Heart right ventricle (tissue), 16 donors: ENCODE results near the gene NTRK2. TPM values are rescaled to one million over a fixed set of nuclear protein-coding genes. Genes with fewer than 3 reads are reported as not detected.

ENCODE experiments used
- ATAC-seq, 8 donors: fragments of 200-7000 bp; cut with Tn5 transposase; one replicate each; pipeline ENCODE4 v1.9.1; 2020; ENCODE audit warnings: mild to moderate bottlenecking in 8 of 8, moderate library complexity in 8 of 8, moderate number of reproducible peaks in 1 of 8
- DNase-seq, 2 donors: peaks; one replicate each; pipeline ENCODE4 v3.0.0-alpha.2; 2020
- H3K27ac ChIP-seq, 10 donors: fragments of 200-600 bp; sonication (generic) in 2 of 10; one replicate each; pipeline versions ENCODE4 v1.5.0 to v1.8.0; 2020 to 2022; ENCODE audit warnings: mild to moderate bottlenecking in 3 of 10
- H3K27me3 ChIP-seq, 7 donors: fragments of 200-600 bp; one replicate each; pipeline ENCODE4 v1.8.0; 2021 to 2022; ENCODE audit warnings: mild to moderate bottlenecking in 2 of 7
- H3K36me3 ChIP-seq, 9 donors: fragments of 200-600 bp; sonication (generic) in 1 of 9; one replicate each; pipeline versions ENCODE4 v1.5.0 to v1.8.0; 2020 to 2022; ENCODE audit warnings: mild to moderate bottlenecking in 2 of 9
- H3K4me1 ChIP-seq, 9 donors: fragments of 200-600 bp; sonication (generic) in 1 of 9; one replicate each; pipeline versions ENCODE4 v1.5.0 to v1.8.0; 2020 to 2022; ENCODE audit warnings: mild to moderate bottlenecking in 4 of 9
- H3K4me3 ChIP-seq, 10 donors: fragments of 200-600 bp; sonication (generic) in 2 of 10; one replicate each; pipeline versions ENCODE4 v1.5.0 to v1.8.0; 2020 to 2022; ENCODE audit warnings: mild to moderate bottlenecking in 7 of 10, moderate library complexity in 2 of 10
- H3K9me3 ChIP-seq, 11 donors: fragments of 200-600 bp in 10 of 11; sonication (generic) in 2 of 11; one replicate each; pipeline versions ENCODE4 v1.5.0 to v1.8.0; 2013 to 2022; ENCODE audit warnings: mild to moderate bottlenecking in 2 of 11, control low read depth in 1 of 11, moderate library complexity in 1 of 11
- WGBS, 2 donors: extraction: QIAGEN DNeasy Blood & Tissue Kit; methylation state at CpG; one replicate each; pipeline ENCODE4 v1.1.7; 2013; ENCODE audit warnings: inconsistent platforms in 1 of 2; 5-methylcytosine and 5-hydroxymethylcytosine counted together
- intact Hi-C, 10 donors: fragments of 100-400 bp; cut with DNase I; formaldehyde crosslinking; loops; one replicate each; pipeline versions ENCODE4 v1.11.1 to v1.14.2; 2022
- polyA plus RNA-seq, 2 donors: library from polyadenylated mRNA; stranded (reverse); fragments of 200-250 nt; gene quantifications; one replicate each; pipeline ENCODE4 v1.2.3, GENCODE V29; 2013
- total RNA-seq, 10 donors: library from RNA; stranded (reverse); fragmentation: NEBNext Ultra II Directional in 3 of 10; extraction: Animal tissue kit (Norgen Biotek cat#: 25700) in 3 of 10; gene quantifications; one replicate each; pipeline versions ENCODE4 v1.2.1 to v1.2.4, GENCODE V29; 2021 to 2023
- TF ChIP-seq, protein P1 (sequence below), 9 donors: fragments of 200-600 bp; sonication (generic) in 2 of 9; IDR thresholded peaks; one replicate each; pipeline versions ENCODE4 v1.5.0 to v1.8.0; 2021 to 2022; ENCODE audit warnings: antibody characterized with exemption in 9 of 9, mild to moderate bottlenecking in 5 of 9, moderate library complexity in 1 of 9
- donor health status: Arrhythmogenic right ventricular cardiomyopathy.
- donor health status: ischemic (EF 13 %, LVEDD 7.1; RV severe dilation, severe dysfunction).
- donor health status: healthy with polysubstance abuse.
- donor health status: DM: no; HTN: yes; CAD: no.
- donor health status: DM: no; HTN: no; CAD: no.
- donor health status: ischemic (EF 25% LVEDD 6.9; RV normal size, moderate dysfunction).
- donor health status: ischemic (EF 25% LVEDD 5.7; RV mildly dilated, moderate dysfunction).
- donor health status: healthy.
- donor health status: DM: yes; HTN: yes; CAD: no.
- donor health status: Ischemic cardiomyopathy.
- donor health status: ischemic (EF 35%, LVEDD 5.7; RV mildly dilated, moderate dysfunction).
- donor health status: nonischemic (EF 11% LVEDD 7.7; RV severe dilation, severe dysfunction).
- donor health status: DM: yes; HTN: yes; CAD: no.
- donor health status: PGD.
- donor health status: ischemic (EF 29% LVEDD 5.4; RV normal size, mild dysfunction).
- donor health status: nonischemic (EF 23%, LVEDD 6.1; RV moderate dilation, normal function).

The NTRK2 gene
- total and polyA plus RNA-seq, 12 donors = 1.8 to 7.7 (median 3.0) TPM

DNA sequence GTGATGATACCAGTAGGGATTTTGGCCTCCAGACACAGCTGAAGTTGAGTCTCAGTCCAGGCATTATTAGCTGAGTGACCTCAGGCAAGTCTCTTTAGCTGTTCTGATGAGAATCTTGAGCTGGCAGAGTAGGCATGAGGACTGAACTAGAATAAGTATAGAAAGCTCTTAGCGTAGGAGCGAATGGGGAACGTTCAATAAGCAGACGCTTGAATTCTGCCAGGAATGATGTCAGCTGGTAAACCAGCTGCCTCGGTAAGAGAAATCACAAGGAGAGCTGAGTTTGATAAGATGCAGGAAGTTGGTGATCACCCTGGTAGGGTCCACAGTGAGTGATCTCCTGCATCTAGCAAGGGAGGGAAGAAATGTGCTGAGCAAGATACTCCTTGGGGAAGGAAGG lies 280.4 kb downstream of the NTRK2 start:
- Histone ChIP-seq H3K9me3 (no peaks in the 10 kb centered on the region), H3K36me3 (no peaks in the 10 kb centered on the region), H3K27ac (no peak overlapping the region), H3K4me3 (no peak overlapping the region), H3K27me3 (no peaks in the 10 kb centered on the region), H3K4me1 (peaks cover 0 to 49% (median 9%) of the 10 kb centered on the region in 9 donors)
- 44 to 51% methylated on average over 5 of the region's 5 CpGs for WGBS, 2 donors
- ATAC-seq = no peak
- no peak for DNase-seq
- intact Hi-C loops = loop anchor here in 9 of 10 donors (5.0 to 10.0 kb wide), 13 partner anchors 95 to 655 kb away; partner anchors contain the start of gene NTRK2 (in 2 of the 9)
- TF ChIP-seq, protein P1, sequence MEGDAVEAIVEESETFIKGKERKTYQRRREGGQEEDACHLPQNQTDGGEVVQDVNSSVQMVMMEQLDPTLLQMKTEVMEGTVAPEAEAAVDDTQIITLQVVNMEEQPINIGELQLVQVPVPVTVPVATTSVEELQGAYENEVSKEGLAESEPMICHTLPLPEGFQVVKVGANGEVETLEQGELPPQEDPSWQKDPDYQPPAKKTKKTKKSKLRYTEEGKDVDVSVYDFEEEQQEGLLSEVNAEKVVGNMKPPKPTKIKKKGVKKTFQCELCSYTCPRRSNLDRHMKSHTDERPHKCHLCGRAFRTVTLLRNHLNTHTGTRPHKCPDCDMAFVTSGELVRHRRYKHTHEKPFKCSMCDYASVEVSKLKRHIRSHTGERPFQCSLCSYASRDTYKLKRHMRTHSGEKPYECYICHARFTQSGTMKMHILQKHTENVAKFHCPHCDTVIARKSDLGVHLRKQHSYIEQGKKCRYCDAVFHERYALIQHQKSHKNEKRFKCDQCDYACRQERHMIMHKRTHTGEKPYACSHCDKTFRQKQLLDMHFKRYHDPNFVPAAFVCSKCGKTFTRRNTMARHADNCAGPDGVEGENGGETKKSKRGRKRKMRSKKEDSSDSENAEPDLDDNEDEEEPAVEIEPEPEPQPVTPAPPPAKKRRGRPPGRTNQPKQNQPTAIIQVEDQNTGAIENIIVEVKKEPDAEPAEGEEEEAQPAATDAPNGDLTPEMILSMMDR (IDR thresholded peaks at IDR 0.05) = no peak

DNA sequence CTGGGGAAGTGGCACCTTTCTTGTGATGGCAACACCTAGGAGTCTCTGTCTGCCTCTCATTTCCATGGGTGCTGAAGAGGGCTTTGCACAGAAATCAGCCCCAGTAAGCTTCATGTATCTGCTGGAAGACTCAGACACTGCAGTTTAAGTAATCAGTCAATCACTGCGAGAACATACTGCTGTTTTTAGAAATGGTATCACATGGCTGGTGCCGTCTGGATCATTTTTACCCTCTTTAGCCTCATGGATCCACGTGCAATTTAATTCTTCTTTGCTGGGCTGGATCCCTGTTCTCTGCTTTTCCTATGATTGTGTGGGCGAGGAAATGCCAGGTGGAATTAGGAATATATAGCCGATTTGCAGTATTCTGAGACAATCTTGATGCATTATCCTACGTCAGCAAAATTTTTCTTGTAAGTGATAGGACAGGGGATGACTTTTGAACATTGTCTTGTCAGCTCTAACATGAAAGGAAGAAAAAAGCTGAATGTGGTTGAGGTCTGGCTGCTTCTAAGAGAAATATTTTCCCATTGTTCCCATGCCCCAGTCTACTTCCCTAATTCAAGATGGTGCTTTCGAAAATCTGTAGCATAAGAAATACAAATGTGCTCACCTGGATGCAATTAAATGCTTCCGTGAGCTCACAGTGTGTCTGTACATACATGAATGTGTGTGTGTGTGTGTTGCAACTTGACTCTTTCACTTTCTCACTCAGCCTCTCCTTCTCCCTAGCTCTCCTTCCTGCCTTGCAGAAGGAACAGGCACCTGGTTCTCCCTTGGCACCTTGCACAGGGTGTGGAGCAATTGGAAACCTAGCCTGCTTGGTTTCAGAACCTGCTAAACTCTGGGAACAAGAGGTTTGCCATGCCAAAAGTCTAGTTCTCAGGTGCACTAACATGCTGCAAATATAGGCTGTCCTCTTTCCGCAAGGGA lies 281.6 kb downstream of the NTRK2 start:
- H3K36me3 ChIP-seq = no peaks in the 10 kb centered on the region
- H3K27me3 ChIP-seq = no peaks in the 10 kb centered on the region
- H3K27ac ChIP-seq = no peak overlapping the region
- no peak overlapping the region for H3K4me3 ChIP-seq
- intact Hi-C loops = loop anchor here in 9 of 10 donors (5.0 to 10.0 kb wide), 12 partner anchors 146 to 654 kb away; partner anchors contain the start of gene NTRK2 (in 2 of the 9)
- TF ChIP-seq, protein P1 (IDR thresholded peaks at IDR 0.05) = no peak
- DNase-seq (no peak), ATAC-seq (no peak)
- peaks cover 0 to 44% (median 9%) of the 10 kb centered on the region in 9 donors for H3K4me1 ChIP-seq
- no peaks in the 10 kb centered on the region for H3K9me3 ChIP-seq
- 82 to 87% methylated on average over 9 of the region's 9 CpGs for WGBS, 2 donors

DNA sequence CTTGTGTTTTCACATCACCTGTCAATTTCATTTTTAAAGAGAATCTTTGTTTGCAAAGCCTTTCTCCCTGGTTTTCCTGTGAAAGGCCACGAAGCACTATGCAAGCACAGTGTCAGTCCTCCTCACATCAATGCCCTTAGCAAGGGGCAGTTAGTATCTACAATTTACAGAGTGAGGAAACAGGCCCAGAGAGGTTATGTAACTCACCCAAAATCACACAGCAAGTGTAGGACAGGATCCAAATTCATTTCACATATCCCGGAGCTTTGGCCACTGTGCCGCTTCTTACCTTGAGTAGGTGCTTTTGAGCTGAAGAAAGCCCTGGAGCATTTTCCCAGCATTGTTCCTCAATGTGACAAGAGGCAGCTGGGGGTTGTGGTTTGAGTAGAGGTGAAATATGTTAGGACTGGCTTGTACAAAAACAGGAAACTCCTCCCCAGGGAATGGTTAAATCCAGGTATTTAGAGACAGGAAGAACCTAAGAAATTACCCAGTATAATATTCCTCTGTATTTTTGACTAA lies 283.8 kb downstream of the NTRK2 start:
- no peaks in the 10 kb centered on the region for H3K27me3 ChIP-seq
- no peaks in the 10 kb centered on the region for H3K9me3 ChIP-seq
- WGBS, 2 donors = 88 to 96% methylated on average over 3 of the region's 3 CpGs
- no peak overlapping the region for H3K27ac ChIP-seq
- H3K4me1 ChIP-seq = peaks cover 0 to 32% (median 5%) of the 10 kb centered on the region in 9 donors
- no peak for ATAC-seq
- DNase-seq = no peak
- intact Hi-C loops = loop anchor here in 9 of 10 donors (2.0 to 10.0 kb wide), 13 partner anchors 149 to 651 kb away; partner anchors contain the start of gene NTRK2 (in 2 of the 9)
- TF ChIP-seq, protein P1 (IDR thresholded peaks at IDR 0.05) = no peak
- no peaks in the 10 kb centered on the region for H3K36me3 ChIP-seq
- no peak overlapping the region for H3K4me3 ChIP-seq
